Measurements from ENCODE around the gene CLTA.
"Not testable (repeated sequence)": the region's sequence is repeated elsewhere in the genome, so short reads cannot be mapped to it uniquely, and the experiment has no call there.

The CLTA gene

DNA sequence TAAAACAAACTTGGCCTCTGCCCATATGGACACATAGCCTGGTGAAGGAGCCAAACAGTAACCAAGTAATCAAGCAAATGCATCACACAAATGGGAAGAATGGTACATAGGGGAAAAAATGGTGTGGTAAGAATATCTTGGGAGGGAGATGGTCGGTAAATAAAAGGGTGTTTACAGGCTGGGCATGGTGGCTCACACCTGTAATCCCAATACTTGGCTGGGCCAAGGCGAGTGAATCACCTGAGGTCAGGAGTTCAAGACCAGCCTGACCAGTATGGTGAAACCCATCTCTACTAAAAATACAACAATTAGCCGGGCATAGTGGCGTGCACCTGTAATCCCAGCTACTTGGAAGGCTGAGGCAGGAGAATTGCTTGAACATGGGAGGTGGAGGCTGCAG lies 31.2 kb upstream of the CLTA start:
- DNase-seq = not testable (repeated sequence)

GRCh38 chr9:36160126-36160525 lies 30.6 kb upstream of the CLTA start:
- DNase-seq = not testable (repeated sequence)

DNA sequence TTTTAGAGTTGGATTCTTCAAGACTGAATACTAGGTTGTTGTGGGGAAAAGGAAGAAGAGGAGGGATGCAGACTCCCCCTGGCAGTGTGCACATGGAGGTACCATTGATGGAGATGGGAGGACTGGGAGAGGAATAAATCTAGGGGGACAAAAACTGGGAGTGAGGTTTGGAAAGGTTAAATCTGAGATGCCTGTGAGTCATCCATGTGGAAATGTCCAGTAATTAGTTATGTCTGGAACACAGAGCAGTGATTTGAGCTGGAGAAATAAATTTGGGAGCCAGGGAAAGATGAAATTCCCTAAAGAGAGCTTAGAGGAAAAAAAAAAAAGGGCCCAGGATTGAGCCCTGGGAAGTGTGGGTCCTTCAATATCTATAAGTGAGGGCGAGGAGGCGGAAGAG lies 29.5 kb upstream of the CLTA start:
- DNase-seq = no peak

DNA sequence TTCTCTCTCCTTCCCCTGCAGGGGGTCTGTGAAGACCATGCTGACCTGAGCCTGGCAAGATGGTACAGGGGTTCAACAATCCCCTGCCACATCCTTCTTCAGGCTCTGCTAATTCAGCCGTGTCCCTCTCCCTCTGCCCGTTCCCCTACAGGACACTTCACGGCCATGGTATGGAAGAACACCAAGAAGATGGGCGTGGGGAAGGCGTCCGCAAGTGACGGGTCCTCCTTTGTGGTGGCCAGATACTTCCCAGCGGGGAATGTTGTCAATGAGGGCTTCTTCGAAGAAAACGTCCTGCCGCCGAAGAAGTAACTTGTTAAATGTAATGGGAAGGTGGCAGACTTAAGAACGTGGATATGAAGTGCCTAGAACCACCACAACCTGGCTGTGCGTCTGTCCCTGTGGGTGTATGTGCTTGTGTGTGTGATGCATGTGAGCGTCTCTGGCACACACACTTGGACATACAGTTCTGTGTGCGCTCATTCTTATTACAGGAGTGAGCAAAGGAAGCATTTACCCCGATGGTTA lies 28.4 kb upstream of the CLTA start:
- DNase-seq = no peak

DNA sequence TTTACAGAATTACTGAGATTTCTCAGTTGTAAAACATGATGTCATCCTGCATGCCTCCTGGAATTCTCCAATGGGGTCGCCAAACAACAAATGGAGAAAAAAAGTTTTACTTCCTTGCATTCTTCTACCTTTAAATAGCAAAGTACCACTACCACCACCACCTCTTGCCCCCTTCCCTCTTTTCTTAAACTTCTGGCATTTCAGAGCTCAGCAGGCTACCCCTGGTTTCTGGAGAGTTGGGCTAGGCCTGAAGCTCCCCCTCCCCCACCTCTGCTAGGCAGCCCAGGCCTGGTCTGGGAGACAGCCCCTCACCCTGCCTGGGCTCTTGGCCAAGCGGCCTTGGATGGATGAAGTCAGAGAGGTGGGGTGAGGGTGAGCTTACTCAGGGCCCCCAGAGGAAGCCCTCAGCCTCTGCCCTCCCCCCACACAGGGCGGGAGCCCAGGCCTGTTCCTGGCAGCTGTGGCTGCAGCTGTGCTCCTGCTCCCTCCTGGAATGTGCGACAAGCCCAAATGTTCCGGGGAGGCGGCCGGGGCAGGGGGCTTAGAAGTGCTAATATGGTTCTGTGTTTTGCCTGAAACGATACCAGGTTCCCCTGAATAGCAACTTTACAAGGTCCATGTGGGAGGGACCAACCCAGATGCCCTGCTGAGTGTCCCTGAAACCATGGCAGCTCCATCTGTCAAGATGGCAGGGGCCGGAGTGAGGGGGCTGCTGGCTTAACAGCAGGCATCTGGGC lies 27.5 kb upstream of the CLTA start:
- no peak for DNase-seq

- DNase-seq = no peak
Observed at GRCh38 chr9:36163786-36164170, 26.9 kb upstream of the CLTA start.

- DNase-seq = no peak
Observed at GRCh38 chr9:36164372-36164771, 26.3 kb upstream of the CLTA start.

DNA sequence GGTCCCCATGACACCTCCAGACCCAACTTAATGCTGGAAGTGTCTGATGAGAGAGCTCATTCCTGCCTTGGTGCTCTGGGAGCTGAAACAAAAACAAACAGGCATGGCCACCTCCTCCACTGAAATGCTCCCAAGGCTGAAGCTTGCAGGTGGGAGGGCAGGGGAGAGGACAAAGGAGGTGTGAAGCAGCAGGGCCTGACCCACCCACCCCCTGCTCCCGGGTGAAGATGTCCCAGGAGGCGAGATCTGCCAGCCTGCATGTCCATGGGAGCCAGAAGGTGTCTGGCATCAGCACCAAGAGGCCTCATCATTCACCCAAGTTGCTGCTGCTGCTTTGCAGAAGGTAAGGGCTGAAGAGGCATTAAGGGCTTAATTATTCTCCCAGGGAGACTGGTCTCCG lies 25.7 kb upstream of the CLTA start:
- DNase-seq = peak in 1 of 2 experiments; percentile 9

GRCh38 chr9:36165826-36166167 lies 24.9 kb upstream of the CLTA start:
- no peak for DNase-seq

DNA sequence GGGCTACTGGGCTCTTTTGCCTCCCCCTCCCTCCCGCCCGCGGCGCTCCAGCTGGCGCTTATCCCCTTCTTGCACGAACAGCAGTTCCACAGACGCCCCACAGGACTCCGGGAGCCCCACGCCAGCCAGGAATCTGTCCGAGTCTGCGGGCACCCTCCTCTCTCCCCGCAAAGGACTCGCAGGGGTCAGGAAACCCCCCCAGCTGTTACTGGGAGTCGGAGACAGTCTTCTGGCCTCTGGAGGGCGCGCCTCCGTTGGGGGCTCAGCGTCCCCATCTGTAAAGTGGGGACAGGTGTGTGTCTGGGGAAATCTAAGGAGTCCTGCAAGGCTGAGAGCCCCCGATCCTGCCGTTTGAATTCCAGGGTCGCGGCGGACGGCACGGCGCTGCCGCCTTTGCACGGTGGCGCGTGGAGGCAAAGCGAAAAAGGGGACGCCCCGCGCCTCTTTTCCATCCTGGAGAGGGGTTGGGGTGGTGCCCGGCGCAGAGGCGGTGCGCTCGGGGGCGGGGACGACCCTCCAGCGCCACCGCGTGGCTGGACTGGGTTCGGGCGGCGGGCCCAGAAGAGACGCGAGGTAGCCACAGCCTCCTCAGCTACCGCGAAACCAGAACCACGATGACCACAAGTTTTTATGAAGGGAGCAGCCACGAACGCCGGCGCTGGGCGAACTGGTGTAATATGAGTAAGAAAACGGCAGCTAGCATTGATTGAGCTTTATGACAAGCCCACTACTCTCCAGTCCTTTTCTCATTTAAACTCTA lies 24.4 kb upstream of the CLTA start:
- DNase-seq = peak; percentile 58 to 85

DNA sequence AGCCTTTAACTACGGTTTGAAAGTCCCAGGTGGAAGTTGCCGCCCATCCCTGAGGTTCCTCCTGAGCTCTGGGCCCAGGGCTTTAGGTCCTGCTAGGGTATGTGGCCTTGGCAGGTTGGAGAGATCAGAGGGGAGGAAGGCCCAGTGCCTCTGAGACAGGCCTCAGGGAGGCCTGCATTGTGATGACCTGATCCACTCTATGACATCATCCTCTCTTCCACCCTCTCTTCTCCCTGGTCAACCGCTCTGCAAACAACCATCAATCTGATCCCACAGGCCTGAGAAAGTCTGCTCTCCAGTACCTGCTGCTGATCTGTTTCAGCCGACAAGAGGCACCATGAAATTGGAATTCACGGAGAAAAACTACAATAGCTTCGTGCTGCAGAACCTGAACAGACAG lies 21.6 kb upstream of the CLTA start, which contains the start of gene CCIN:
Gene CCIN, plus strand, starts transcription at position 223 of the 400 bp plus-strand sequence. Its CDS starts 115 bp downstream, at position 338.
- DNase-seq = no peak

DNA sequence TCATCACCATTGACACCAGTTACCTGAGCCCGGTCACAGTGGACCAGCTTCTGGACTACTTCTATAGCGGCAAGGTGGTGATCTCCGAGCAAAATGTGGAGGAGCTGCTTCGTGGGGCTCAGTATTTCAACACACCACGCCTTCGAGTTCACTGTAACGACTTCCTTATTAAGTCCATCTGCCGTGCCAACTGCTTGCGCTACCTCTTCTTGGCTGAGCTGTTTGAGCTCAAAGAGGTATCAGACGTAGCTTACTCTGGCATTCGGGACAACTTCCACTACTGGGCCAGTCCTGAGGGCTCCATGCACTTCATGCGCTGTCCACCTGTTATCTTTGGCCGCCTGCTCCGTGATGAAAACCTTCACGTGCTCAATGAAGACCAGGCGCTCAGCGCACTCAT lies 21.0 kb upstream of the CLTA start:
- DNase-seq = no peak

DNA sequence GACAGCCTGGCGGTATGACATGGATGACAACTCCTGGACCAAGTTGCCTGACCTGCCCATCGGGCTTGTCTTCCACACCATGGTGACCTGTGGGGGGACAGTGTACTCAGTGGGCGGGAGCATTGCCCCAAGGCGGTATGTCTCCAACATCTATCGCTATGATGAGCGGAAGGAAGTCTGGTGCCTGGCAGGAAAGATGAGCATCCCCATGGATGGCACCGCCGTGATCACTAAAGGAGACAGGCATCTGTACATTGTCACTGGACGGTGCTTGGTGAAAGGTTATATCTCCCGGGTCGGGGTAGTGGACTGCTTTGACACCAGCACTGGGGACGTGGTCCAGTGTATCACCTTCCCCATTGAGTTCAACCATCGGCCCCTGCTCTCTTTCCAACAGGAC lies 20.2 kb upstream of the CLTA start:
- no peak for DNase-seq

DNA sequence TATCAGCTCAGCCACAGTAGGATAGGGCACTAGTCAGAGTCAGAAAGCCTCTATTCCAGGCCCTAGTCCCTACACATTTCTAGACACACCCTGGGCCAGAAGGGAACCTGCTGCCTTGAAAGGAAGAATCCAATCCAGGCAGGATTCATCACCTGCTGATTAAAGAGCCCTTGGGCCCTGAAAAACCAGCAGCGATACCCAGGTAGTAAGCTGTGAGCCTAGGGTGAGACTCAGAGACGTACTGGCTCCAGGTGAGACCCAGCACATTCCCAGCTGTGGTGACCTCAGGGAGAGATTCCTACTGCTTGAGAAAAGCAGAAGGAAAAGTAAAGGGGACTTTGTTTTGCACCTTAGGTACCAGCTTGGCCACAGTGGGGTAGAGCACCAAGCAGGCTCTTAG lies 16.9 kb upstream of the CLTA start:
- DNase-seq = no peak

GRCh38 chr9:36174271-36174670 lies 16.4 kb upstream of the CLTA start:
- no peak for DNase-seq

GRCh38 chr9:36174731-36175130 lies 16.0 kb upstream of the CLTA start:
- DNase-seq = no peak

DNA sequence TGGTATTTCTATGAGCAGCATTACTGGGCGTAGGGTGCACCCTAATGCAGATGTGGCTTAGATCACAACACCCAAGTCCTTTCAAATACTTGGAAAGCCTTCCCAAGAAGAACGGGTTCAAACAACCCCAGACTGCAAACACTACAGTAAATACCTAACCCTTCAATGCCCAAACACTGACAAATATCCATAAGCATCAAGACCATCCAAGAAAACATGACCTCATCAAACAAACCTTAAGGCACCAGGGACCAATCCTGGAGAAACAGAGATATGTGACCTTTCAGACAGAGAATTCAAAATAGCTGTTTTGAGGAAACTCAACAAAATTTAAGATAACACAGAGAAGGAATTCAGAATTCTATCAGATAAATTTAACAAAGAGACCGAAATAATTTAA lies 15.5 kb upstream of the CLTA start:
- not testable (repeated sequence) for DNase-seq

GRCh38 chr9:36176496-36176895 lies 14.2 kb upstream of the CLTA start:
- not testable (repeated sequence) for DNase-seq

- DNase-seq = no peak
Observed at GRCh38 chr9:36177571-36177970, 13.2 kb upstream of the CLTA start.

- DNase-seq = not testable (repeated sequence)
Observed at GRCh38 chr9:36180243-36180642, 10.5 kb upstream of the CLTA start.

GRCh38 chr9:36187414-36187813 lies 3.3 kb upstream of the CLTA start:
- no peak for DNase-seq

DNA sequence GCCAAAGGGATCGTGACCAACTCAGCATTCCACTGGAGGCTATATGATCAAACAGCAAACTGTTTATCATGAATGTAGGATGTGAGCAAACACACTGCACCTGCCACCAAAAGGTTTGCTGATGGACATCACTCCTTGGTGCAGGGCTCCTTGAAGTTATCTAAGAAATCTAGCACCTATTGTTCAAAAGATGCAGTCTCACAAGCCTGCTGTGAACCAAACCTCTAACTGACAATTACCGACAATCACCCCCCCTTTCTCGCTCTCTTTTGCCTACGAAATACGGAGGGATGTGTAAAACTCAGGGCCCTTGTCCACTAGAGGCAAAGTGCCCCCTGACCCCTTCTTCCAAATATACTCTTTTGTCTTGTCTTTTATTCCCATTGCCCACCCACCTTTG lies 2.5 kb upstream of the CLTA start:
- DNase-seq = no peak

- no peak for DNase-seq
Observed at GRCh38 chr9:36189976-36190375, 745 bp upstream of the CLTA start.

DNA sequence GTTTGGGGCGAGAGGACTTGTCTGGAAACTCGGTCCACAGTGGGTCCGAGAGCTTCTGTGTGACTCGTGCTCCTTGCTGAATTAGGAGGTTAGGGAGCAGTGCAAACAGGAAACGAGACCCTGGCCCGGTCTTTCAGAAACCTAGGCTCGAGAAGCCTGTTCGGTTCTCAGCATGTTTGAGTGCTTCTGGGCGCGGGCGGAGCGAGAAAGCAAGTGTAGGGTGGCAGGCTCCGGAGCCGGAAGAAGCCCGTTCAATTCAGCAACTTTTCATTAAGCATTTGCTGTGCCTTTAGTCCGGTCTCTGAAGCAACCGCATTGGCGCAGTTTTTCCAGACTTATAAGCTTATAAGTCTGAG lies 547 bp downstream of the CLTA start:
- peak; percentile 17 to 20 for DNase-seq

Data from NCI-H526 (cell line).